GM12878 (cell line): Measurements from ENCODE around the gene KDM6A. TPM values are rescaled to one million over a fixed set of nuclear protein-coding genes. Genes with fewer than 3 reads are reported as not detected.

Experiments used
- ATAC-seq: fragments of 200-7000 bp; cut with Tn5 transposase; 3 replicates; pipeline ENCODE4 v1.9.1; 2020; ENCODE audit warnings: mild to moderate bottlenecking, moderate library complexity
- BruUV-seq: library from RNA; stranded (reverse); fragments of 400-500 nt; replicated peaks from 2 replicates; lab custom pipeline; 2021; lab: Mats Ljungman, UMichigan
- CTCF ChIA-PET: fragments of 300-600 bp; sonication (Branson Sonifier 250); formaldehyde crosslinking; extraction: SDS; loops from one replicate; lab custom pipeline; 2021; ENCODE audit warnings: inconsistent platforms; lab: Yijun Ruan, JAX
- POLR2A ChIA-PET: fragments of 350-600 bp; formaldehyde crosslinking; extraction: SDS; loops from one replicate; lab custom pipeline; 2021; ENCODE audit warnings: inconsistent platforms; lab: Charles Lee
- RAD21 ChIA-PET: fragments of 300-600 bp; sonication (Branson Sonifier 250); formaldehyde crosslinking; loops from one replicate; lab custom pipeline; 2023; ENCODE audit warnings: antibody characterized with exemption; ENCODE audit not compliant: unreplicated experiment; lab: Charles Lee
- SMC1A ChIA-PET: fragments of 300-600 bp; sonication (Branson Sonifier 250); formaldehyde crosslinking; loops from one replicate; lab custom pipeline; 2023; ENCODE audit not compliant: unreplicated experiment, uncharacterized antibody; lab: Charles Lee
- DNase-seq: peaks from one replicate; pipeline ENCODE4 v3.0.0-alpha.2; 2011; ENCODE audit warnings: low read depth, low spot score
- FAIRE-seq: peaks from 3 replicates; lab custom pipeline; 2011; peaks lifted over from hg19 to GRCh38; lab: Jason Lieb, UNC
- H2AFZ ChIP-seq: 2 replicates; pipeline ENCODE4 v1.6.0; 2011; ENCODE audit warnings: low read depth, low read length, control low read depth; ENCODE audit not compliant: control insufficient read depth
- H3K27ac ChIP-seq: 2 replicates; pipeline ENCODE4 v1.5.1; 2011; ENCODE audit warnings: control low read depth; ENCODE audit not compliant: control insufficient read depth, insufficient read depth
- H3K27me3 ChIP-seq, 2 experiments: replicated peaks in 1 of 2; 2 replicates each; pipeline versions ENCODE4 v1.6.0 to v1.6.1; 2011; ENCODE audit warnings: low read length in 1 of 2; ENCODE audit not compliant: control insufficient read depth in 2 of 2, insufficient read depth in 2 of 2
- H3K36me3 ChIP-seq, 2 experiments: 2 replicates each; pipeline ENCODE4 v1.5.1; 2011; ENCODE audit warnings: low read length in 1 of 2; ENCODE audit not compliant: control insufficient read depth in 2 of 2, insufficient read depth in 2 of 2
- H3K4me1 ChIP-seq: 2 replicates; pipeline ENCODE4 v1.6.1; 2011; ENCODE audit warnings: mild to moderate bottlenecking, low read length, moderate library complexity, mixed read lengths; ENCODE audit not compliant: control insufficient read depth, insufficient read depth
- H3K4me2 ChIP-seq: 2 replicates; pipeline ENCODE4 v1.6.0; 2011; ENCODE audit warnings: control low read depth; ENCODE audit not compliant: control insufficient read depth, insufficient read depth
- H3K4me3 ChIP-seq: fragments of 200-600 bp; sonication (generic); 2 replicates; pipeline ENCODE4 v1.5.1; 2016
- H3K79me2 ChIP-seq: 2 replicates; pipeline ENCODE4 v1.6.0; 2011; ENCODE audit warnings: low read length; ENCODE audit not compliant: control insufficient read depth, insufficient read depth
- H3K9ac ChIP-seq: 2 replicates; pipeline ENCODE4 v1.8.0; 2011; ENCODE audit warnings: low read length, control low read depth, mixed read lengths; ENCODE audit not compliant: control insufficient read depth, insufficient read depth
- H3K9me3 ChIP-seq: replicated peaks from 3 replicates; pipeline ENCODE4 v1.5.1; 2011; ENCODE audit warnings: mild to moderate bottlenecking, low read length; ENCODE audit not compliant: control insufficient read depth, insufficient read depth
- H4K20me1 ChIP-seq: 2 replicates; pipeline ENCODE4 v1.6.0; 2011; ENCODE audit not compliant: control insufficient read depth, insufficient read depth
- ATF7 ChIP-seq: fragments of 450-650 bp; IDR thresholded peaks from 2 replicates; pipeline ENCODE4 v1.6.1; 2016; ENCODE audit warnings: low read depth, mild to moderate bottlenecking
- BCL11A ChIP-seq: IDR thresholded peaks from 2 replicates; pipeline ENCODE4 v1.6.1; 2011; ENCODE audit warnings: low read depth, low read length
- BRCA1 ChIP-seq: IDR thresholded peaks from 2 replicates; pipeline ENCODE4 v1.6.1; 2011; ENCODE audit warnings: low read depth, low read length, improper control_type of control experiment
- CHD2 ChIP-seq: IDR thresholded peaks from 2 replicates; pipeline ENCODE4 v1.6.1; 2011; ENCODE audit warnings: low read depth, low read length, improper control_type of control experiment, borderline replicate concordance
- DPF2 ChIP-seq: fragments of 450-650 bp; IDR thresholded peaks from 2 replicates; pipeline ENCODE4 v1.6.1; 2017; ENCODE audit warnings: mild to moderate bottlenecking
- EP300 ChIP-seq, 2 experiments: fragments of 150-350 bp in 1 of 2; IDR thresholded peaks; 2 replicates each; pipeline ENCODE4 v1.6.1; 2011 to 2012; ENCODE audit warnings: low read depth in 2 of 2, low read length in 2 of 2, borderline replicate concordance in 1 of 2, improper control_type of control experiment in 1 of 2, inconsistent platforms in 1 of 2; ENCODE audit not compliant: control insufficient read depth in 1 of 2
- IRF4 ChIP-seq: IDR thresholded peaks from 2 replicates; pipeline ENCODE4 v1.6.1; 2011; ENCODE audit warnings: low read depth, low read length
- MTA3 ChIP-seq: IDR thresholded peaks from 2 replicates; pipeline ENCODE4 v1.6.1; 2012; ENCODE audit warnings: low read length, inconsistent platforms, borderline replicate concordance
- MYB ChIP-seq: fragments of 150-350 bp; IDR thresholded peaks from 2 replicates; pipeline ENCODE4 v1.6.1; 2014; ENCODE audit warnings: mild to moderate bottlenecking, low read depth, low read length, borderline replicate concordance
- NBN ChIP-seq: fragments of 450-650 bp; IDR thresholded peaks from 2 replicates; pipeline ENCODE4 v1.6.1; 2016
- RFX5 ChIP-seq: IDR thresholded peaks from 2 replicates; pipeline ENCODE4 v1.6.1; 2011; ENCODE audit warnings: low read depth, low read length, improper control_type of control experiment
- SMAD1 ChIP-seq: fragments of 450-650 bp; IDR thresholded peaks from 2 replicates; pipeline ENCODE4 v1.6.1; 2018; ENCODE audit warnings: mild to moderate bottlenecking, low read depth; ENCODE audit not compliant: partially characterized antibody
- SREBF1 ChIP-seq: IDR thresholded peaks from 2 replicates; pipeline ENCODE4 v1.6.1; 2012; ENCODE audit warnings: mild to moderate bottlenecking, low read length
- SRF ChIP-seq, 2 experiments: IDR thresholded peaks; 2 replicates each; pipeline ENCODE4 v1.6.1; 2011; ENCODE audit warnings: low read depth in 2 of 2, low read length in 2 of 2, mild to moderate bottlenecking in 1 of 2, moderate library complexity in 1 of 2
- SUZ12 ChIP-seq: fragments of 200-600 bp; sonication (generic); IDR thresholded peaks from one replicate; pipeline ENCODE4 v1.6.1; 2018; ENCODE audit warnings: antibody characterized with exemption, mild to moderate bottlenecking; ENCODE audit not compliant: unreplicated experiment
- WRNIP1 ChIP-seq: IDR thresholded peaks from 2 replicates; pipeline ENCODE4 v1.6.1; 2011; ENCODE audit warnings: low read depth, low read length, improper control_type of control experiment, borderline replicate concordance
- ZNF207 ChIP-seq: fragments of 450-650 bp; IDR thresholded peaks from 2 replicates; pipeline ENCODE4 v1.6.1; 2014; ENCODE audit warnings: antibody characterized with exemption, mild to moderate bottlenecking, borderline replicate concordance
- in situ Hi-C: fragments of 300-500 bp; cut with MboI; formaldehyde crosslinking; loops from 9 replicates; pipeline ENCODE4 v1.14.3; 2018; ENCODE audit warnings: mixed read lengths
- intact Hi-C: fragments of 100-400 bp; cut with micrococcal nuclease; formaldehyde crosslinking; loops from one replicate; pipeline ENCODE4 v1.14.2; 2022; ENCODE audit not compliant: unreplicated experiment
- polyA plus RNA-seq, 11 experiments: library from polyadenylated mRNA; depleted of rRNA in 4 of 11; unstranded in 6 of 11; stranded (reverse) in 5 of 11; fragments of >200 nt; fragmentation: Nextera tagmentation in 4 of 11; fragmentation: Illumina TruSeq in 1 of 11; extraction: Ambion mirVana in 4 of 11; extraction: Trizol in 1 of 11; gene quantifications; 1 replicate in 1 of 11; 2 replicates in 10 of 11; pipeline versions ENCODE4 v1.2.1 to v1.2.3, GENCODE V29; 2011 to 2016; ENCODE audit warnings: inconsistent platforms in 2 of 11, missing spikeins in 2 of 11, low read depth in 1 of 11
- total RNA-seq, 4 experiments: library from RNA; depleted of rRNA in 3 of 4; stranded (reverse); fragments of >200 nt in 3 of 4; fragmentation: Illumina TruSeq in 1 of 4; extraction: Trizol in 1 of 4; gene quantifications; 2 replicates each; pipeline versions ENCODE4 v1.2.1 to v1.2.3, GENCODE V29; 2013 to 2021
- TF ChIP-seq, protein P1 (sequence below): fragments of 450-650 bp; IDR thresholded peaks from 2 replicates; pipeline ENCODE4 v1.6.1; 2017; ENCODE audit warnings: antibody characterized with exemption, mild to moderate bottlenecking, moderate library complexity
- TF ChIP-seq, protein P2 (sequence below): fragments of 450-650 bp; conservative IDR thresholded peaks from 2 replicates; pipeline ENCODE4 v1.6.1; 2017; ENCODE audit warnings: mild to moderate bottlenecking, moderate library complexity

KDM6A gene
- total and polyA plus RNA-seq, 10 of the 15 experiments (the other 5 are each of a cell fraction or from before 2014, with no cell fraction given), result 7.9 to 29.0 (median 20.4) TPM

DNA sequence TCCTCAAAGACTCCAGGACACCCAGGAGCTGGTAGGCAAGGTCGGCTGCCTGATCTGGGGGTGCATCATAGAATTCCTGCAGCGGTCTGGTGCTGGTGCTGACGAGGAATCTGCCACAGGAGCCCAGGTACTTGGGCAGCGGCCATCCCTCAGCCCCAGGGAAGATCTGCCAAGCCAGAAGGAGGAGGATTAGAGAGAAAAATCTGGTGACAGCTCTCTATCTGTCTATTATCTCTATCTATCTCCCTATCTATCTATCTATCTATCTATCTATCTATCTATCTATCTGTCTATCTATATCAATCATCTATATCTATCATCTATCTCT lies 281.0 kb downstream of the KDM6A start (continued):
- TF ChIP-seq, protein P1, sequence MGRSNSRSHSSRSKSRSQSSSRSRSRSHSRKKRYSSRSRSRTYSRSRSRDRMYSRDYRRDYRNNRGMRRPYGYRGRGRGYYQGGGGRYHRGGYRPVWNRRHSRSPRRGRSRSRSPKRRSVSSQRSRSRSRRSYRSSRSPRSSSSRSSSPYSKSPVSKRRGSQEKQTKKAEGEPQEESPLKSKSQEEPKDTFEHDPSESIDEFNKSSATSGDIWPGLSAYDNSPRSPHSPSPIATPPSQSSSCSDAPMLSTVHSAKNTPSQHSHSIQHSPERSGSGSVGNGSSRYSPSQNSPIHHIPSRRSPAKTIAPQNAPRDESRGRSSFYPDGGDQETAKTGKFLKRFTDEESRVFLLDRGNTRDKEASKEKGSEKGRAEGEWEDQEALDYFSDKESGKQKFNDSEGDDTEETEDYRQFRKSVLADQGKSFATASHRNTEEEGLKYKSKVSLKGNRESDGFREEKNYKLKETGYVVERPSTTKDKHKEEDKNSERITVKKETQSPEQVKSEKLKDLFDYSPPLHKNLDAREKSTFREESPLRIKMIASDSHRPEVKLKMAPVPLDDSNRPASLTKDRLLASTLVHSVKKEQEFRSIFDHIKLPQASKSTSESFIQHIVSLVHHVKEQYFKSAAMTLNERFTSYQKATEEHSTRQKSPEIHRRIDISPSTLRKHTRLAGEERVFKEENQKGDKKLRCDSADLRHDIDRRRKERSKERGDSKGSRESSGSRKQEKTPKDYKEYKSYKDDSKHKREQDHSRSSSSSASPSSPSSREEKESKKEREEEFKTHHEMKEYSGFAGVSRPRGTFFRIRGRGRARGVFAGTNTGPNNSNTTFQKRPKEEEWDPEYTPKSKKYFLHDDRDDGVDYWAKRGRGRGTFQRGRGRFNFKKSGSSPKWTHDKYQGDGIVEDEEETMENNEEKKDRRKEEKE, result no peak
- TF ChIP-seq CHD2 (no peak), SRF (IDR thresholded peaks at IDR 0.05; ENCODE audit: low read depth in 2 of 2, low read length in 2 of 2) (no peak), RFX5 (no peak), WRNIP1 (no peak), ATF7 (no peak), NBN (no peak)
- TF ChIP-seq, protein P2, sequence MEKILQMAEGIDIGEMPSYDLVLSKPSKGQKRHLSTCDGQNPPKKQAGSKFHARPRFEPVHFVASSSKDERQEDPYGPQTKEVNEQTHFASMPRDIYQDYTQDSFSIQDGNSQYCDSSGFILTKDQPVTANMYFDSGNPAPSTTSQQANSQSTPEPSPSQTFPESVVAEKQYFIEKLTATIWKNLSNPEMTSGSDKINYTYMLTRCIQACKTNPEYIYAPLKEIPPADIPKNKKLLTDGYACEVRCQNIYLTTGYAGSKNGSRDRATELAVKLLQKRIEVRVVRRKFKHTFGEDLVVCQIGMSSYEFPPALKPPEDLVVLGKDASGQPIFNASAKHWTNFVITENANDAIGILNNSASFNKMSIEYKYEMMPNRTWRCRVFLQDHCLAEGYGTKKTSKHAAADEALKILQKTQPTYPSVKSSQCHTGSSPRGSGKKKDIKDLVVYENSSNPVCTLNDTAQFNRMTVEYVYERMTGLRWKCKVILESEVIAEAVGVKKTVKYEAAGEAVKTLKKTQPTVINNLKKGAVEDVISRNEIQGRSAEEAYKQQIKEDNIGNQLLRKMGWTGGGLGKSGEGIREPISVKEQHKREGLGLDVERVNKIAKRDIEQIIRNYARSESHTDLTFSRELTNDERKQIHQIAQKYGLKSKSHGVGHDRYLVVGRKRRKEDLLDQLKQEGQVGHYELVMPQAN, result no peak

DNA sequence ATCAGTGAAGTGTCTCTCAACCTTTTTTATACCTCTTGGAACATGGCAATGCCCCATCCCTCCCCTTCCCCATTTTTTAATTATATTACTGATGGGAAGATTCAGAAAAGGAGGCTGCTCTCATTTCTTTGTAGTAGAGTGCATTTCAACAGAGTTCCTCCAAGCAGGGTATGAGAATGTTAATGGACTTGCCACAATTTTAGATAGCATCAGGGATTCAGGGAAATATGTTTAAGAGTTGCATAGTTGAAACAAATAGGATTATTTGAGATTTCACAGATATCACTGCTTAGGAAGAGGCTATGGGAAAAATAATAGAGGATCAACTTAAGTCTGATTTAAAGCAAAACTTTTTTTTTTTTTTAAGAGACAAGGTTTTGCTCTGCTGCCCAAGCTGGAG lies 281.5 kb downstream of the KDM6A start:
- H3K9me3 ChIP-seq, result no peaks in the 10 kb centered on the region
- ChIA-PET POLR2A (no interaction called here), SMC1A (no interaction called here), CTCF (no interaction called here), RAD21 (no interaction called here)
- H3K9ac ChIP-seq, result no peak overlapping the region
- no peak overlapping the region for H3K4me2 ChIP-seq
- in situ Hi-C loops (no loop called here), intact Hi-C loops (no loop called here)
- no peak overlapping the region for H3K27ac ChIP-seq
- no peaks in the 10 kb centered on the region for H3K36me3 ChIP-seq
- no peak for FAIRE-seq
- no peak for DNase-seq
- no peak for ATAC-seq
- no peaks in the 10 kb centered on the region for H3K27me3 ChIP-seq
- no peak overlapping the region for H2AFZ ChIP-seq
- no TSS peak for BruUV-seq
- no peaks in the 10 kb centered on the region for H3K4me1 ChIP-seq
- H3K79me2 ChIP-seq, result no peaks in the 10 kb centered on the region
- no peaks in the 10 kb centered on the region for H4K20me1 ChIP-seq
- H3K4me3 ChIP-seq, result no peak overlapping the region
- no peak for TF ChIP-seq DPF2
- no peak for TF ChIP-seq NBN
- TF ChIP-seq, protein P2, result no peak
- no peak for TF ChIP-seq SUZ12
- TF ChIP-seq MYB, result no peak
- TF ChIP-seq BCL11A, result no peak
- no peak for TF ChIP-seq SMAD1
- no peak for TF ChIP-seq BRCA1
- no peak for TF ChIP-seq ZNF207
- no peak for TF ChIP-seq MTA3
- TF ChIP-seq SREBF1, result no peak
- no peak for TF ChIP-seq IRF4
- no peak for TF ChIP-seq EP300 (IDR thresholded peaks at IDR 0.05; ENCODE audit: borderline replicate concordance in 1 of 2, control insufficient read depth in 1 of 2, low read depth in 2 of 2, low read length in 2 of 2)
